K562 (cell line): ENCODE measurements around the gene ACBD3. TPM values are rescaled to one million over a fixed set of nuclear protein-coding genes. Genes with fewer than 3 reads are reported as not detected.

Experiments
- CTCFL ChIP-seq: IDR thresholded peaks from 2 replicates; pipeline ENCODE4 v1.6.1; 2011; ENCODE audit warnings: borderline replicate concordance, low read depth, mild to moderate bottlenecking, moderate library complexity, low read length; ENCODE audit not compliant: insufficient read depth, poor library complexity, severe bottlenecking
- DMBX1 ChIP-seq: fragments of 250-450 bp; sonication (Bioruptor Pico); IDR thresholded peaks from 2 replicates; pipeline ENCODE4 v1.8.0; 2022; ENCODE audit warnings: inconsistent platforms, mild to moderate bottlenecking, moderate library complexity, borderline replicate concordance
- DPF2 ChIP-seq: fragments of 450-650 bp; IDR thresholded peaks from 2 replicates; pipeline ENCODE4 v1.6.1; 2016
- E2F6 ChIP-seq, 2 experiments: IDR thresholded peaks; 2 replicates each; pipeline ENCODE4 v1.6.1; 2011; ENCODE audit warnings: borderline replicate concordance in 1 of 2, control low read depth in 1 of 2, low read depth in 1 of 2, low read length in 1 of 2, mild to moderate bottlenecking in 1 of 2, mixed read lengths in 1 of 2, moderate library complexity in 1 of 2; ENCODE audit not compliant: insufficient read depth in 1 of 2, insufficient read length in 1 of 2, poor library complexity in 1 of 2, severe bottlenecking in 1 of 2; ENCODE audit errors: extremely low read depth in 1 of 2
- EGR1 ChIP-seq: fragments of 450-650 bp; conservative IDR thresholded peaks from 2 replicates; pipeline ENCODE4 v1.6.1; 2017; ENCODE audit warnings: mild to moderate bottlenecking
- GTF3C2 ChIP-seq: IDR thresholded peaks from 3 replicates; pipeline ENCODE4 v1.6.1; 2011; ENCODE audit warnings: borderline replicate concordance, mild to moderate bottlenecking, moderate library complexity; ENCODE audit not compliant: insufficient read length; ENCODE audit errors: extremely low read depth
- NR3C1 ChIP-seq: sonication (generic); formaldehyde crosslinking; IDR thresholded peaks from 2 replicates; pipeline ENCODE4 v1.8.1; 2022; ENCODE audit warnings: missing genetic modification reagents
- SP1 ChIP-seq: sonication (generic); formaldehyde crosslinking; IDR thresholded peaks from 2 replicates; pipeline ENCODE4 v1.8.1; 2022; ENCODE audit warnings: mild to moderate bottlenecking, missing genetic modification reagents
- TFAP4 ChIP-seq: sonication (generic); formaldehyde crosslinking; IDR thresholded peaks from 2 replicates; pipeline ENCODE4 v1.8.0; 2022; ENCODE audit warnings: missing genetic modification reagents, mild to moderate bottlenecking, moderate library complexity, borderline replicate concordance
- ZBTB1 ChIP-seq: sonication (generic); formaldehyde crosslinking; IDR thresholded peaks from 2 replicates; pipeline ENCODE4 v1.8.1; 2023; ENCODE audit warnings: missing genetic modification reagents, low read depth, mild to moderate bottlenecking, borderline replicate concordance
- ZC3H11A ChIP-seq: IDR thresholded peaks from 2 replicates; pipeline ENCODE4 v1.6.1; 2012; ENCODE audit warnings: low read depth, low read length, improper control_type of control experiment
- ZNF23 ChIP-seq: fragments of 250-450 bp; sonication (Bioruptor Pico); IDR thresholded peaks from 2 replicates; pipeline ENCODE4 v1.4.0; 2020; ENCODE audit warnings: mild to moderate bottlenecking
- ZNF311 ChIP-seq: fragments of 250-450 bp; sonication (Bioruptor Pico); IDR thresholded peaks from 2 replicates; pipeline ENCODE4 v1.4.0; 2020; ENCODE audit warnings: mild to moderate bottlenecking, moderate library complexity
- ZNF395 ChIP-seq: fragments of 200-800 bp; sonication (Bioruptor generic); IDR thresholded peaks from 2 replicates; pipeline ENCODE4 v1.6.1; 2017; ENCODE audit warnings: missing genetic modification characterization, missing compliant biosample characterization
- polyA plus RNA-seq, 8 experiments: library from polyadenylated mRNA; depleted of rRNA in 4 of 8; stranded (reverse) in 5 of 8; unstranded in 3 of 8; fragments of >200 nt; fragmentation: Nextera tagmentation in 2 of 8; fragmentation: Illumina TruSeq in 1 of 8; extraction: Ambion mirVana in 2 of 8; extraction: Trizol in 1 of 8; gene quantifications; 2 replicates each; pipeline versions ENCODE4 v1.2.1 to v1.2.3, GENCODE V29; 2011 to 2014; ENCODE audit warnings: inconsistent platforms in 1 of 8, missing spikeins in 1 of 8
- total RNA-seq, 7 experiments: library from RNA; depleted of rRNA in 6 of 7; stranded (reverse); fragments of >200 nt in 6 of 7; fragmentation: Illumina TruSeq in 2 of 7; extraction: Trizol in 2 of 7; gene quantifications; 2 replicates each; pipeline versions ENCODE4 v1.2.1 to v1.2.3, GENCODE V29; 2011 to 2021; ENCODE audit warnings: low replicate concordance in 1 of 7

The ACBD3 gene
- total and polyA plus RNA-seq, 9 of the 15 experiments (the other 6 are each of a cell fraction or from before 2014, with no cell fraction given): 11.1 to 36.7 (median 26.9) TPM

- TF ChIP-seq GTF3C2 (no peak), EGR1 (peak; percentile 96), ZC3H11A (no peak), ZNF395 (0 out of 2 replicates have a peak, but pooled peaks have one; percentile 3), CTCFL (no peak), ZNF23 (CRISPR knock-in tag) (no peak), E2F6 (IDR thresholded peaks at IDR 0.05; ENCODE audit: borderline replicate concordance in 1 of 2, extremely low read depth in 1 of 2, insufficient read depth in 1 of 2, insufficient read length in 1 of 2, low read depth in 1 of 2, low read length in 1 of 2, poor library complexity in 1 of 2, severe bottlenecking in 1 of 2) (peak in 1 of 2 experiments; percentile 73), DPF2 (no peak), NR3C1 (CRISPR knock-in tag) (no peak), ZBTB1 (CRISPR knock-in tag) (peak; percentile 47; the same call in 1 of the 2 replicates), ZNF311 (CRISPR knock-in tag) (no peak), DMBX1 (CRISPR knock-in tag) (no peak), TFAP4 (peak; percentile 66; the same call in 1 of the 2 replicates), SP1 (CRISPR knock-in tag) (no peak)
Observed at GRCh38 chr1:226110249-226111097, 76.1 kb downstream of the ACBD3 start (continued).
